Keratinocyte (primary cell): ENCODE data around the gene PDIA6. TPM values are rescaled to one million over a fixed set of nuclear protein-coding genes. Genes with fewer than 3 reads are reported as not detected.

ENCODE experiments used
- DNase-seq: peaks from one replicate; pipeline ENCODE4 v3.0.0-alpha.2; 2011; ENCODE audit warnings: low read depth, missing footprints, low spot score
- FAIRE-seq: peaks from 2 replicates; lab custom pipeline; 2011; peaks lifted over from hg19 to GRCh38; lab: Jason Lieb, UNC
- H2AFZ ChIP-seq: 2 replicates; pipeline ENCODE4 v1.6.0; 2012; ENCODE audit warnings: low read length, control low read depth, inconsistent platforms; ENCODE audit not compliant: control insufficient read depth
- H3K27ac ChIP-seq: 2 replicates; pipeline ENCODE4 v1.5.1; 2011; ENCODE audit warnings: low read length; ENCODE audit not compliant: control insufficient read depth, insufficient read depth
- H3K27me3 ChIP-seq: 3 replicates; pipeline ENCODE4 v1.6.0; 2011; ENCODE audit warnings: low read length; ENCODE audit not compliant: control insufficient read depth, insufficient read depth; ENCODE audit errors: extremely low read depth
- H3K36me3 ChIP-seq, 2 experiments: 2 replicates in 1 of 2; 3 replicates in 1 of 2; pipeline ENCODE4 v1.5.1; 2011; ENCODE audit warnings: low read length in 2 of 2, mild to moderate bottlenecking in 1 of 2; ENCODE audit not compliant: control insufficient read depth in 2 of 2, insufficient read depth in 2 of 2; ENCODE audit errors: extremely low read depth in 1 of 2
- H3K4me1 ChIP-seq: 3 replicates; pipeline ENCODE4 v1.5.1; 2011; ENCODE audit warnings: low read length; ENCODE audit not compliant: control insufficient read depth, insufficient read depth; ENCODE audit errors: extremely low read depth
- H3K4me2 ChIP-seq: 3 replicates; pipeline ENCODE4 v1.6.0; 2011; ENCODE audit warnings: low read depth, low read length; ENCODE audit not compliant: control insufficient read depth, insufficient read depth; ENCODE audit errors: extremely low read depth
- H3K4me3 ChIP-seq, 3 experiments: fragments of 200-600 bp in 1 of 3; sonication (generic) in 1 of 3; 2 replicates in 2 of 3; 3 replicates in 1 of 3; pipeline ENCODE4 v1.5.1; 2011 to 2016; ENCODE audit warnings: low read length in 3 of 3, mild to moderate bottlenecking in 3 of 3, control low read depth in 2 of 3, inconsistent platforms in 1 of 3, low read depth in 1 of 3, mixed read lengths in 1 of 3, mixed run types in 1 of 3, moderate library complexity in 1 of 3; ENCODE audit not compliant: control insufficient read depth in 2 of 3, insufficient read depth in 2 of 3; ENCODE audit errors: extremely low read depth in 1 of 3
- H3K79me2 ChIP-seq: 2 replicates; pipeline ENCODE4 v1.6.0; 2012; ENCODE audit warnings: low read length; ENCODE audit not compliant: control insufficient read depth, insufficient read depth
- H3K9ac ChIP-seq: 3 replicates; pipeline ENCODE4 v1.6.0; 2011; ENCODE audit warnings: low read length; ENCODE audit not compliant: control insufficient read depth, insufficient read depth; ENCODE audit errors: extremely low read depth
- H3K9me1 ChIP-seq: 3 replicates; pipeline ENCODE4 v1.6.0; 2011; ENCODE audit warnings: low read length; ENCODE audit not compliant: control insufficient read depth, insufficient read depth; ENCODE audit errors: extremely low read depth
- H3K9me3 ChIP-seq: 2 replicates; pipeline ENCODE4 v1.5.1; 2012; ENCODE audit warnings: low read depth, low read length; ENCODE audit not compliant: control insufficient read depth
- H4K20me1 ChIP-seq: 3 replicates; pipeline ENCODE4 v1.6.0; 2011; ENCODE audit warnings: low read length; ENCODE audit not compliant: control insufficient read depth, insufficient read depth; ENCODE audit errors: extremely low read depth
- EZH2 ChIP-seq: IDR thresholded peaks from one replicate; pipeline ENCODE4 v1.6.1; 2012; ENCODE audit warnings: inconsistent platforms, mild to moderate bottlenecking, low read length, moderate library complexity
- dilution Hi-C: fragments of 300-500 bp; cut with MboI; formaldehyde crosslinking; loops from one replicate; pipeline ENCODE4 v1.7.0; 2020; ENCODE audit warnings: low sequenced_read_pairs; ENCODE audit not compliant: extremely low pct_ligation_motif_present
- polyA plus RNA-seq, 5 experiments: library from polyadenylated mRNA; depleted of rRNA in 3 of 5; stranded (reverse) in 3 of 5; stranded (forward) in 1 of 5; unstranded in 1 of 5; fragments of >200 nt; gene quantifications; 1 replicate in 1 of 5; 2 replicates in 3 of 5; 3 replicates in 1 of 5; pipeline versions ENCODE4 v1.2.1 to v1.2.3, GENCODE V29; 2011 to 2012; ENCODE audit warnings: missing spikeins in 2 of 5, low read depth in 1 of 5, low replicate concordance in 1 of 5
- TF ChIP-seq, protein P1 (sequence below), 3 experiments: IDR thresholded peaks in 1 of 3; conservative IDR thresholded peaks in 1 of 3; optimal IDR thresholded peaks in 1 of 3; 2 replicates in 2 of 3; 3 replicates in 1 of 3; pipeline versions ENCODE3 to v1.5.1; 2011; ENCODE audit warnings: low read length in 3 of 3, mild to moderate bottlenecking in 3 of 3, moderate library complexity in 2 of 3, control low read depth in 1 of 3, inconsistent platforms in 1 of 3; ENCODE audit not compliant: insufficient read depth in 2 of 3; ENCODE audit errors: extremely low read depth in 1 of 3

PDIA6 gene
- polyA plus RNA-seq, 1 donor (not counting 4 experiments of a cell fraction or from before 2014, with no cell fraction given), result 310 TPM

DNA sequence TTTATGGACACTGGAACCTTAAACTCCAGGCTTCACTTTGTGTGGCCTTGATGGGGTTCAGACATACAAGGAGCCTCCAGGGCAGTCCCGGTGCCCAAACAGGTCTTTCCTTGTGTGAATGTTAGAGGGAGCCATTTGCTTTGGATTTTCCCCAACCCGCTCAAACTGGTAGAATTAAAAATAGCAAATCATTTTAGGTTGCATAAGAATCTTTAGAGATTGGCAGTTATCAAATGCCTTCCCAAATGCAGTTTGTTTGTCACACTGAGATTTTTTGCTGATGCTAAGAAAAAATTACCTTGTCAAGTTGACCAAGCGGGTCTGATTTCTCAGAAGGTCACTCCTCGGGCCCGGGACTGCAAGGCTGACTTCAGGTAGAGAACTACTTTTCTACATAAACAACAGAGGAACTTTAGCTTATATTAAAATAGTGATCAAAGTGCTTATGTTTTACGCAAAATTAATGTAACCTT is 54.7 kb downstream of the PDIA6 start:
- Histone ChIP-seq H3K79me2 (no peaks in the 10 kb centered on the region), H3K36me3 (no peaks in the 10 kb centered on the region), H3K27me3 (peaks cover 4% of the 10 kb centered on the region), H2AFZ (no peak overlapping the region), H4K20me1 (no peaks in the 10 kb centered on the region), H3K9me1 (no peaks in the 10 kb centered on the region), H3K9me3 (no peaks in the 10 kb centered on the region), H3K27ac (no peak overlapping the region), H3K4me2 (no peak overlapping the region), H3K9ac (no peak overlapping the region), H3K4me1 (no peaks in the 10 kb centered on the region), H3K4me3 (no peak overlapping the region)
- FAIRE-seq, result no peak
- dilution Hi-C loops, result no loop called here
- no peak for DNase-seq
- TF ChIP-seq, protein P1, sequence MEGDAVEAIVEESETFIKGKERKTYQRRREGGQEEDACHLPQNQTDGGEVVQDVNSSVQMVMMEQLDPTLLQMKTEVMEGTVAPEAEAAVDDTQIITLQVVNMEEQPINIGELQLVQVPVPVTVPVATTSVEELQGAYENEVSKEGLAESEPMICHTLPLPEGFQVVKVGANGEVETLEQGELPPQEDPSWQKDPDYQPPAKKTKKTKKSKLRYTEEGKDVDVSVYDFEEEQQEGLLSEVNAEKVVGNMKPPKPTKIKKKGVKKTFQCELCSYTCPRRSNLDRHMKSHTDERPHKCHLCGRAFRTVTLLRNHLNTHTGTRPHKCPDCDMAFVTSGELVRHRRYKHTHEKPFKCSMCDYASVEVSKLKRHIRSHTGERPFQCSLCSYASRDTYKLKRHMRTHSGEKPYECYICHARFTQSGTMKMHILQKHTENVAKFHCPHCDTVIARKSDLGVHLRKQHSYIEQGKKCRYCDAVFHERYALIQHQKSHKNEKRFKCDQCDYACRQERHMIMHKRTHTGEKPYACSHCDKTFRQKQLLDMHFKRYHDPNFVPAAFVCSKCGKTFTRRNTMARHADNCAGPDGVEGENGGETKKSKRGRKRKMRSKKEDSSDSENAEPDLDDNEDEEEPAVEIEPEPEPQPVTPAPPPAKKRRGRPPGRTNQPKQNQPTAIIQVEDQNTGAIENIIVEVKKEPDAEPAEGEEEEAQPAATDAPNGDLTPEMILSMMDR (optimal IDR thresholded peaks at IDR 0.05 in 1 of 3, IDR thresholded peaks at IDR 0.05 in 1 of 3, conservative IDR thresholded peaks at IDR 0.05 in 1 of 3; ENCODE audit: extremely low read depth in 1 of 3, insufficient read depth in 2 of 3, low read length in 3 of 3), result no peak
- no peak for TF ChIP-seq EZH2

GRCh38 chr2:10755621-10756020 is 57.0 kb downstream of the PDIA6 start:
- Histone ChIP-seq H3K27me3 (no peaks in the 10 kb centered on the region), H3K9ac (no peak overlapping the region), H3K36me3 (no peaks in the 10 kb centered on the region), H3K27ac (no peak overlapping the region), H3K79me2 (no peaks in the 10 kb centered on the region), H3K9me3 (no peaks in the 10 kb centered on the region), H4K20me1 (no peaks in the 10 kb centered on the region), H3K4me1 (no peaks in the 10 kb centered on the region), H2AFZ (no peak overlapping the region), H3K9me1 (no peaks in the 10 kb centered on the region), H3K4me2 (no peak overlapping the region), H3K4me3 (no peak overlapping the region)
- FAIRE-seq (no peak), DNase-seq (no peak)
- dilution Hi-C loops, result no loop called here
- TF ChIP-seq, protein P1 (optimal IDR thresholded peaks at IDR 0.05 in 1 of 3, IDR thresholded peaks at IDR 0.05 in 1 of 3, conservative IDR thresholded peaks at IDR 0.05 in 1 of 3; ENCODE audit: extremely low read depth in 1 of 3, insufficient read depth in 2 of 3, low read length in 3 of 3), result no peak
- TF ChIP-seq EZH2, result no peak
